Mammary epithelial cell (primary cell): Measurements from ENCODE around the gene PRDX2.

Experiments used
- EZH2 ChIP-seq: IDR thresholded peaks from 2 replicates; pipeline ENCODE4 v1.6.1; 2012; ENCODE audit warnings: low read length, inconsistent platforms, borderline replicate concordance
- TF ChIP-seq, protein P1 (sequence below), 2 donors: IDR thresholded peaks in 1 of 2; conservative IDR thresholded peaks in 1 of 2; 2 replicates each; pipeline ENCODE4 v1.5.1; 2011 to 2012; ENCODE audit warnings: inconsistent platforms in 2 of 2, low read length in 2 of 2, mild to moderate bottlenecking in 2 of 2, control low read depth in 1 of 2, low read depth in 1 of 2; ENCODE audit not compliant: insufficient read depth in 1 of 2; ENCODE audit errors: extremely low read depth in 1 of 2

DNA sequence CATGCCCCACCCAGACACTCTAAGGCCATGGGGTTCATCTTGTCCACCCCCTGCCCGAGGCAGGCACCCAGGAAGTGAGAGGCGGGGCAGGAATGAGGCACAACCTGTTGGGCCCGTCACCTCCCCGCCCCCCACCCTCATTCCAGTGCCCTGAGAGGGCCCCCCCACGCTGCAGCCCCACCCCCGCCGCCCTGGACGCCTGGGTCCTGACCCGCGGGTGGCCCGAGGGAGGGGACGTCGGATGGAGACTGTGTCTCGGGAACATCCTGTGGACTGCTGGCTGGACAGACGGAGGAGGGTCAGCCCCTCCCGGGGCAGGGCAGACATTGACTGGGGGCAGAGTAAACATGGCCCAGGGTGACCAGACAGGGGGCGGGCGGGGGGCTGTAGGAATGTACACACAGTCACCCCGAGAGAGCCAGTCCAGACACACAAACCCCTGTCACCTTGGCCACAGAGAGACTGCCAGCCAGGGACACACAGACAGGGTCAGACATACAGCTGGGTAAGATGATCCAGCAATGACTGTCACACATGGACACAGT is 17.7 kb downstream of the PRDX2 start:
- TF ChIP-seq EZH2, result no peak
- TF ChIP-seq, protein P1, sequence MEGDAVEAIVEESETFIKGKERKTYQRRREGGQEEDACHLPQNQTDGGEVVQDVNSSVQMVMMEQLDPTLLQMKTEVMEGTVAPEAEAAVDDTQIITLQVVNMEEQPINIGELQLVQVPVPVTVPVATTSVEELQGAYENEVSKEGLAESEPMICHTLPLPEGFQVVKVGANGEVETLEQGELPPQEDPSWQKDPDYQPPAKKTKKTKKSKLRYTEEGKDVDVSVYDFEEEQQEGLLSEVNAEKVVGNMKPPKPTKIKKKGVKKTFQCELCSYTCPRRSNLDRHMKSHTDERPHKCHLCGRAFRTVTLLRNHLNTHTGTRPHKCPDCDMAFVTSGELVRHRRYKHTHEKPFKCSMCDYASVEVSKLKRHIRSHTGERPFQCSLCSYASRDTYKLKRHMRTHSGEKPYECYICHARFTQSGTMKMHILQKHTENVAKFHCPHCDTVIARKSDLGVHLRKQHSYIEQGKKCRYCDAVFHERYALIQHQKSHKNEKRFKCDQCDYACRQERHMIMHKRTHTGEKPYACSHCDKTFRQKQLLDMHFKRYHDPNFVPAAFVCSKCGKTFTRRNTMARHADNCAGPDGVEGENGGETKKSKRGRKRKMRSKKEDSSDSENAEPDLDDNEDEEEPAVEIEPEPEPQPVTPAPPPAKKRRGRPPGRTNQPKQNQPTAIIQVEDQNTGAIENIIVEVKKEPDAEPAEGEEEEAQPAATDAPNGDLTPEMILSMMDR (conservative IDR thresholded peaks at IDR 0.05 in 1 of 2, IDR thresholded peaks at IDR 0.05 in 1 of 2; ENCODE audit: extremely low read depth in 1 of 2, insufficient read depth in 1 of 2, low read depth in 1 of 2, low read length in 2 of 2), result no peak
